Measurements from ENCODE around the gene GRHL1.

GRHL1 gene

GRCh38 chr2:9948721-9949120 lies 2.8 kb upstream of the GRHL1 start:
- DNase-seq (ENCODE audit: low read depth in 1 of 2, low spot score in 1 of 2), result no peak

GRCh38 chr2:9949239-9949991 lies 2.1 kb upstream of the GRHL1 start:
- DNase-seq (ENCODE audit: low read depth in 1 of 2, low spot score in 1 of 2), result no peak

GRCh38 chr2:9949992-9950520 lies 1.4 kb upstream of the GRHL1 start:
- DNase-seq (ENCODE audit: low read depth in 1 of 2, low spot score in 1 of 2), result no peak

- DNase-seq (ENCODE audit: low read depth in 1 of 2, low spot score in 1 of 2), result no peak
These were observed 797 bp upstream of the GRHL1 start for GRCh38 chr2:9950521-9951271.

- DNase-seq (ENCODE audit: low read depth in 1 of 2, low spot score in 1 of 2), result no peak
These were observed 296 bp upstream of the GRHL1 start for GRCh38 chr2:9951272-9951521.

GRCh38 chr2:9952286-9952737 lies 819 bp downstream of the GRHL1 start:
- DNase-seq (ENCODE audit: low read depth in 1 of 2, low spot score in 1 of 2), result no peak

GRCh38 chr2:9952856-9953503 lies 1.5 kb downstream of the GRHL1 start:
- DNase-seq (ENCODE audit: low read depth in 1 of 2, low spot score in 1 of 2), result no peak

GRCh38 chr2:9954136-9954535 lies 2.6 kb downstream of the GRHL1 start:
- no peak for DNase-seq (ENCODE audit: low read depth in 1 of 2, low spot score in 1 of 2)

- no peak for DNase-seq (ENCODE audit: low read depth in 1 of 2, low spot score in 1 of 2)
These were observed 6.6 kb downstream of the GRHL1 start for GRCh38 chr2:9958057-9958456.

- DNase-seq (ENCODE audit: low read depth in 1 of 2, low spot score in 1 of 2), result no peak
These were observed 7.8 kb downstream of the GRHL1 start for GRCh38 chr2:9959262-9959661.

- DNase-seq (ENCODE audit: low read depth in 1 of 2, low spot score in 1 of 2), result no peak
These were observed 9.5 kb downstream of the GRHL1 start for GRCh38 chr2:9961013-9961412.

- no peak for DNase-seq (ENCODE audit: low read depth in 1 of 2, low spot score in 1 of 2)
These were observed 13.0 kb downstream of the GRHL1 start for GRCh38 chr2:9964334-9964980.

- no peak for DNase-seq (ENCODE audit: low read depth in 1 of 2, low spot score in 1 of 2)
These were observed 13.8 kb downstream of the GRHL1 start for GRCh38 chr2:9965119-9965822.

GRCh38 chr2:9966491-9967022 lies 15.1 kb downstream of the GRHL1 start:
- no peak for DNase-seq (ENCODE audit: low read depth in 1 of 2, low spot score in 1 of 2)

GRCh38 chr2:9967053-9967775 lies 15.7 kb downstream of the GRHL1 start:
- no peak for DNase-seq (ENCODE audit: low read depth in 1 of 2, low spot score in 1 of 2)

GRCh38 chr2:9968553-9969497 lies 17.3 kb downstream of the GRHL1 start:
- DNase-seq (ENCODE audit: low read depth in 1 of 2, low spot score in 1 of 2), result no peak

GRCh38 chr2:9970200-9971044 lies 18.9 kb downstream of the GRHL1 start:
- no peak for DNase-seq (ENCODE audit: low read depth in 1 of 2, low spot score in 1 of 2)
